GM12875 (cell line): ENCODE measurements around the gene SPATA9.
"Not testable (repeated sequence)": the region's sequence is repeated elsewhere in the genome, so short reads cannot be mapped to it uniquely, and the experiment has no call there.

Experiments used
- H3K4me3 ChIP-seq: one replicate; pipeline ENCODE4 v1.5.1; 2011; ENCODE audit warnings: low read depth, low read length, control low read depth
- TF ChIP-seq, protein P1 (sequence below): IDR thresholded peaks from 2 replicates; pipeline ENCODE4 v1.5.1; 2011; ENCODE audit warnings: low read depth, mild to moderate bottlenecking, control low read depth, inconsistent platforms, low read length, moderate library complexity, borderline replicate concordance; ENCODE audit not compliant: insufficient read depth

Gene SPATA9

DNA sequence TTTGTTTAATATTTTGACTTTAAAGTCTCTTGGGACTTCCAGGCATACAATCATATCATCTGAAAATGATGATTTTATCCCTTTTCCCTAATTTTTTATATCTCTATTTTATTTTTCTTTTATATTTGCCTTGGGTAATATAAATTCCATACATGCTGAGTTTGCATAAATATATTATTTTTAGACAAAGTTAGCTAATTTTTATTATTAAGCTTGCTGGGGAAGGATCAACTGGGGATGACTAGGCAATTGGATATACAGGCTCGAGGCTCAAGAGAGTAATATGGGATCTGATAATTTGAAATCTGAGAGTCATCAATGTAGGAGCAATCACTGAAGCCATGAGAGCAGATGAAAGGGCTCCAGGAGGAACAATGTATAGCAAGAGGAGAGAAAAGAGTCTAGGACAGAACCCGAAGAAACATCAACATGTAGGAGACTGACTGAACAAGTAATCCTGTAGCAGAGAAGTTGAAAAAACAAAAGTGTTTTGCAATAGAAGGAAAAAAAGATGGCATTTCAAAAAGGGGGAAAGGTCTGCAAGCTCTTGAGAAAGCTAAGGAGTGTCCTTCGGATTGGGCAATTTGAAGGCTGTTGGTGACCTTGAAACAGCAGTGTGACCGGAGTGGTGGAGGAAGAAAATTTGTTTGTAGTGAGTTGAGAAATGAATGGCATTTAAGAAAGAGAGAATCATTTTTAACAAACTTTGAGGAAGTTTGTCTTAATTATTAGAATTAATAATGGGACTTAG, 31.3 kb upstream of the SPATA9 start:
- no peak overlapping the region for H3K4me3 ChIP-seq

DNA sequence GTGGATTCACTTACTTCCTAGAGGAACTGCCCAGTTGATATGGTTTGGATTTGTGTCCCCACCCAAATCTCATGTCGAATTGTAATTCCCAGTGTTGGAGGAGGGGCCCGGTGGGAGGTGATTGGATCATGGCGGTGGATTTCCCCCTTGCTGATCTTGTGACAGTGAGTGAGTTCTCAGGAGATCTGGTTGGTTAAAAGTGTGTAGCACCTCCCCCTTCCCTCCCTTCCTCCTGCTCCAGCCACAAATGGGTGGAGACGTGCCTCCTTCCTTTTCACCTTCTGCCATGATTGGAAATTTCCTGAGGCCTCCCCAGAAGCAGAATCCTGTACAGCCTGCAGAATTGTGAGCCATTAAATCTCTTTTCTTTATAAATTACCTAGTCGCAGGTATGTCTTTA, 30.5 kb upstream of the SPATA9 start:
- H3K4me3 ChIP-seq: not testable (repeated sequence)

More for the DNA sequence above, 31.3 kb upstream of the SPATA9 start:
- TF ChIP-seq, protein P1, sequence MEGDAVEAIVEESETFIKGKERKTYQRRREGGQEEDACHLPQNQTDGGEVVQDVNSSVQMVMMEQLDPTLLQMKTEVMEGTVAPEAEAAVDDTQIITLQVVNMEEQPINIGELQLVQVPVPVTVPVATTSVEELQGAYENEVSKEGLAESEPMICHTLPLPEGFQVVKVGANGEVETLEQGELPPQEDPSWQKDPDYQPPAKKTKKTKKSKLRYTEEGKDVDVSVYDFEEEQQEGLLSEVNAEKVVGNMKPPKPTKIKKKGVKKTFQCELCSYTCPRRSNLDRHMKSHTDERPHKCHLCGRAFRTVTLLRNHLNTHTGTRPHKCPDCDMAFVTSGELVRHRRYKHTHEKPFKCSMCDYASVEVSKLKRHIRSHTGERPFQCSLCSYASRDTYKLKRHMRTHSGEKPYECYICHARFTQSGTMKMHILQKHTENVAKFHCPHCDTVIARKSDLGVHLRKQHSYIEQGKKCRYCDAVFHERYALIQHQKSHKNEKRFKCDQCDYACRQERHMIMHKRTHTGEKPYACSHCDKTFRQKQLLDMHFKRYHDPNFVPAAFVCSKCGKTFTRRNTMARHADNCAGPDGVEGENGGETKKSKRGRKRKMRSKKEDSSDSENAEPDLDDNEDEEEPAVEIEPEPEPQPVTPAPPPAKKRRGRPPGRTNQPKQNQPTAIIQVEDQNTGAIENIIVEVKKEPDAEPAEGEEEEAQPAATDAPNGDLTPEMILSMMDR: no peak

DNA sequence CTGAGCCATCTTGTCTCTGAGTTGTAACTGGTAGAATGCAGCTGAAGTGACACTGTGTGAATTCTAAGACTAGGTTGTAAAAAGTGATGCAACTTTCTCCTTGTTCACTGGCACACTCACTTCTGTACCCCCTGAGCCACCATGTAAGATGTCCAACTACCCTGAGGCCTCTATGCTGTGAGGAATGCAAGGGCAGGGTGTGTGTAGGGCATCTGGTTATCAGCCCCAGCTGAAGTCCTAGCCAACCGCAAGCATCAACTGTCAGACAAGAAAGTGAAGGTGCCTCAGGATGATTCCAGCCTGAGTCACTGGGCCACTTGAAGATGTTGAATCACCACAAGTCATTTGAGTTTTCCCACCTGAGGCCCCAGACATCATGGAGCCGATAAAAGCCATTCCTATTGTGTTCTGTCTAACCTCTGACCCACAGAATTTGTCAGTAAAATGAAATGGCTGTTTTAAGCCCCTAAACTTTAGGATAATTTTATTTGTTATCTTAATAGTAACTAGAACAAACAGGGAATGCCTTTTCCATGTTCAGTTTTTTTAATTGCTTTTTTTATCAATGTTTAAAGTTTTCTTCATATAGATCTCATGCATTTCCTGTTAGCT, 29.7 kb upstream of the SPATA9 start:
- H3K4me3 ChIP-seq: no peak overlapping the region
- TF ChIP-seq, protein P1: no peak

DNA sequence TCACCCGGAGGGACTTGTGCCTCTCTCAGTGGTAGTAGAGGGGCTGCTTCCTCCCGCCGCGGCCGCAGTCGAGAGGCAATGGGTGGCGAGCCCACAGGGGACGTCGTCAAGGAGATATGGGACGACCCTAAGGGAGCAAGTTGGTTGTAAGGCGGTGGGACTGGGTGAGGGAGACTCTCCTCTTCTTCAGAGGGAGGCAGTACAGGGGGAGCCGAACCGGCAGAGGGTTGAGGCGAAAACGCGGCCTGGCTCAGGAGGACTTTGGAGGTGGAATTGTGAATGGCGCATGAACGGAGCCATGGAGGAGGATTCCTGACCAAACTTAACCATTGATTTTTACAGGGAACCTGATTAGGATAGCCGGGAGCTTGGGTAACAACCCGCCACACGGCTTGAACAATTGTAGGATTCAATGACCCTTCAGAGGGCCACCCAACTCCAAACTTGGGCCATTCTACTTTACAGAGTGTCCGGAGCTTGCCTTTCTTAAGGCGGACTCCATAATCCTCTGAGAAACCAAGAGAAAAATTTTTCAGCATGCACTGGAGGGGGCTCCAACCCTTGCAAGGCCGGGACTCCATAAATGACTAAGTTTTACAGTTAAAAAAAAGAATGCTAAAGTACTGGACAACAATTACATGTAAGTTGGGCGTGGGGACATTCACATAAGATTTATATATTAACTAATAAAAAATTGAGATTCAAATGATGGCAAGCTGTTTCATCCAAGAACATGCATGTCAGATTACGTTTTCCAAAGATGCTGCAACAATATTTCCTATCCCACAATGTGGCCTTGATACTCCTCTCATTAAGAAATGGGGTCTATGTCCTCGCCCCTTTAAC, 28.9 kb upstream of the SPATA9 start:
- TF ChIP-seq, protein P1: no peak
- no peak overlapping the region for H3K4me3 ChIP-seq

DNA sequence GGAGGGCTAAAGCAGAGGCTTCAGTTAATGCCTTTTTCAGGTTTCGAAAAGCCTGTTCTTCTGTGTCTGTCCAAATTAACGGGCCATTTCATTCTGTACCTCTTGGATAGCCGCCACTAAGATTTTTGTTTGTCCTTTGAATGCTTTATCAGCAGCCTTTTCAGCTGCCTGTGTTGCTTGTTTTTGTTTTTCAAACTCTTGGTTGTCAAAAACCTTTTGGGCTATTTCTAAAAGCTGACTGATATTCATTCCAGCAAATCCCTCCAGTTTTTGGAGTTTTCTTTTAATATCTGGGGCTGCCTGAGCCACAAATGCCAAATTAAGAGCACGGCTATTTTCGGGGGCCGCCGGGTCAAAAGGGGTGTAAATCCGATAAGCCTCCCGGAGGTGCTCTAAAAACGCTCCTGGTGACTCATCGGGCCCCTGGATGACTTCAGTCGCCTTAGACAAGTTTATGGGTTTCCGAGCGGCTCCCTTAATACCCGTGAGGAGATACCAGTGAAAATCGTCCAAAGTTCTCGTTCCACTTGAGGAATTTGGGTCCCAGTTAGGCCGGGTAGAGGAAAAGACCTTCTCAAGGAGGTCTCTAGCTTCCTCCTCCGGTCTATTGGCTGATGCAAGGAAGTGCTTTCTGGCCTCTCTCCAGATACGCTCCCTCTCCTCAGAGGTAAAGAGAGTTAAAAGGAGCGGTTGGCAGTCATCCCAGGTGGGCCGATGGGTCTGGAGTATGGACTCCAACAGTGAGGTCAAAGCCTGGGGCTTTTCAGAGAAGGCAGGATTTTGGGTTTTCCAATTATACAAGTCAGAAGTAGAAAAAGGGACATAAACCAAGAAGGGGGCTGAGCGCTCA, 28.1 kb upstream of the SPATA9 start:
- not testable (repeated sequence) for H3K4me3 ChIP-seq

DNA sequence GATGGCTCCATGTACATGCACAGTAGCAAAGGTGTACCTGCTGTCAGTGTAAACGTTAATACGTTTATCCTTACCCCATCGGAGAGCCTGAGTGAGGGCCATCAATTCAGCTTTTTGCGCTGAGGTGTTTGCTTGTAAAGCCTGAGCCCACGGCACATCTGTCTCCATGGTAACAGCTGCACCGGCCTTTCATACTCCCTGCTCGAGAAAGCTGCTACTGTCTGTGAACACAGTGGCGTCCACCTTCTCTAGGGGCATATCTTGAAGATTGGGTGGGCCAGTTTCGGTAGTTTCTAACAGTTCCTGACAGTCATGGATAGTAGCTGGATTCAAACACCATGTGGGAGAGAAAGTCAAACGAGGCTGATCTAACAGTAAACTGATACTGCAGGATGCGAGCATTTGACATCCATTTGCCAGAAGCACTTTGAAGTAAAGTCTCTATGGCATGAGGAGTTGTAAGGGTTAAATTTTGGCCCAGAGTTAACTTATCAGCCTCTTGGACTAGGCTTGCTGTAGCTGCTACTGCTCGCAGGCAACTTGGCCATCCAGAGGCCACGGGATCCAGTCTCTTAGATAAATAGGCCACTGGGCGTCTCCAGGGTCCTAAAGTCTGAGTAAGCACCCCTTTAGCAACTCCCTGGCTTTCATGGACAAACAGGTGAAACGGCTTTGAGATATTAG, 27.3 kb upstream of the SPATA9 start:
- no peak overlapping the region for H3K4me3 ChIP-seq
- TF ChIP-seq, protein P1: no peak

DNA sequence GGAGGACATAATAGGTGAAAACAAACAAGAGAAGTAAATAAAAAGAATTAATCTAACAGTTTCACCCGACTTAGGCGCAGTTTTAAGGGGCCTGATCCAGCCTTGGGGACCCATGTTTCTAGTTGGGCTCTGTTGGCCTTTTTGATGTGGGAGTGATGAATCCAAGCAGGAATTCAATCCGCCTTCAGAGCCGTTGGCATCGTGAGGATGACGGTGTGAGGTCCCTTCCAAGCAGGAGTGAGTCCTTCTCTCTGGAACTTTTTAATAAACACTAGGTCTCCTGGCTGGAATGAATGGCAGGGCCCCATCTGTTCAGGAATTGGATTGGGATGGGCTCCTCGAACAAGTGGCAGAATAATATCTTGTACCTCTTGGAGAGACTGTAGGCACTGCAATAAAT, 26.1 kb upstream of the SPATA9 start:
- H3K4me3 ChIP-seq: no peak overlapping the region
- TF ChIP-seq, protein P1: no peak

DNA sequence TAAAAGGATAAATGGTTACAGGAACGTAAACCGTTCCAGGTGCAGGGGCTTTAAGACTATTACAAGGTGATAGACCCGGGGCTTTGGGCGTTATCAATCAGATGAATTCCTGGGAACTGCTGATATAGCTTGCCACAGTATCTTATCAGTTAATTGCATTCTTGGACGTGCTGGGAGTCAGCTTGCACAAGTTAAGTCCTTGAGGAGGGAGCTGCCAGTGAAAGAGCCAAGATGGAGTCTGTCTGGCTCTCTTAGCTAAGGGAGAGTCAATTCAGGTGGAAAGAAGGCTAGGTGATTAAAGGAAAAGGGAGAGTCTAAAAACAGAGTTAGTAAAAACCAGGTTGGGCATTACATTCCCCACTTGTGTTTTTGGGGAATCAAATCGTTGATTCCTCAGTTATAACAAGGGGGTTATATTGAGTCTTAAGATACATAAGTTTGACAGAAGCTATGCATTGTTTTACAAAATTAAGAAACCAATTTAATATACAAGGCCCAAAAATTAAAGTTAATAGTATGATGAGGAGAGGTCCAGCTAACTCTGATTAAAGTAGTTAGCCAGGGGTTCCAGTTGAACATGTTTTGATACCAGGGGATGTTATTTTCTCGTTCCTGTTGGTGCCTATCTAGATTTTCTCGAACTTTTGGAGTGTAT, 24.9 kb upstream of the SPATA9 start:
- not testable (repeated sequence) for H3K4me3 ChIP-seq
